Measurements from ENCODE around the gene CYP2J2.

DNA sequence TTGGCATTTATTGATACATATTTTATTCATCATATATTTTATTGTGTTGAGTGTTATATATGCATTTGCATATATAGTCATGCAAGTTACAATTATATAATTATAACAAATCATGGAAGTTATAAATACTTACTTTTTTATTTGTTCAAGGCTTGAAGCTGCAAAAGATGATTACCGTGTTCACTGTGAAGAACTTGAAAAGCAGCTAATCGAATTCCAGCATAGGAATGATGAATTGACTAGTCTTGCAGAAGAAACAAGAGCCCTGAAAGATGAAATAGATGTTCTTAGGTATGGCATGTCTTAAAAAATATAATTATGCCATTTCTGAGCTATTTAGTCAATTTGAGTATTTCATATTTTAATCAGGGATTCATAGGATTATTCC, 79.7 kb downstream of the CYP2J2 start:
- TF ChIP-seq, protein P1, sequence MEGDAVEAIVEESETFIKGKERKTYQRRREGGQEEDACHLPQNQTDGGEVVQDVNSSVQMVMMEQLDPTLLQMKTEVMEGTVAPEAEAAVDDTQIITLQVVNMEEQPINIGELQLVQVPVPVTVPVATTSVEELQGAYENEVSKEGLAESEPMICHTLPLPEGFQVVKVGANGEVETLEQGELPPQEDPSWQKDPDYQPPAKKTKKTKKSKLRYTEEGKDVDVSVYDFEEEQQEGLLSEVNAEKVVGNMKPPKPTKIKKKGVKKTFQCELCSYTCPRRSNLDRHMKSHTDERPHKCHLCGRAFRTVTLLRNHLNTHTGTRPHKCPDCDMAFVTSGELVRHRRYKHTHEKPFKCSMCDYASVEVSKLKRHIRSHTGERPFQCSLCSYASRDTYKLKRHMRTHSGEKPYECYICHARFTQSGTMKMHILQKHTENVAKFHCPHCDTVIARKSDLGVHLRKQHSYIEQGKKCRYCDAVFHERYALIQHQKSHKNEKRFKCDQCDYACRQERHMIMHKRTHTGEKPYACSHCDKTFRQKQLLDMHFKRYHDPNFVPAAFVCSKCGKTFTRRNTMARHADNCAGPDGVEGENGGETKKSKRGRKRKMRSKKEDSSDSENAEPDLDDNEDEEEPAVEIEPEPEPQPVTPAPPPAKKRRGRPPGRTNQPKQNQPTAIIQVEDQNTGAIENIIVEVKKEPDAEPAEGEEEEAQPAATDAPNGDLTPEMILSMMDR (IDR thresholded peaks at IDR 0.05): no peak
- TF ChIP-seq EZH2 (IDR thresholded peaks at IDR 0.05): no peak
